Neural progenitor cell (in vitro differentiated cells): ENCODE data around the gene GHITM. TPM values are rescaled to one million over a fixed set of nuclear protein-coding genes. Genes with fewer than 3 reads are reported as not detected.
"Not testable (repeated sequence)": the region's sequence is repeated elsewhere in the genome, so short reads cannot be mapped to it uniquely, and the experiment has no call there.

Experiments
- DNase-seq: peaks from one replicate; pipeline ENCODE4 v3.0.0-alpha.2; 2016; ENCODE audit warnings: low spot score
- H2AFZ ChIP-seq: fragments of 200-600 bp; sonication (generic); replicated peaks from 2 replicates; pipeline ENCODE4 v1.6.1; 2016; ENCODE audit warnings: antibody characterized with exemption
- H3F3A ChIP-seq: fragments of 200-600 bp; sonication (generic); 2 replicates; pipeline ENCODE4 v1.6.1; 2016; ENCODE audit warnings: antibody characterized with exemption, low read depth
- H3K27ac ChIP-seq: fragments of 200-600 bp; sonication (generic); 2 replicates; pipeline ENCODE4 v1.5.1; 2016; ENCODE audit warnings: mild to moderate bottlenecking
- H3K27me3 ChIP-seq: fragments of 200-600 bp; sonication (generic); 2 replicates; pipeline ENCODE4 v1.6.1; 2016; ENCODE audit warnings: mild to moderate bottlenecking, moderate library complexity
- H3K36me3 ChIP-seq: fragments of 200-600 bp; sonication (generic); 2 replicates; pipeline ENCODE4 v1.5.1; 2016
- H3K4me1 ChIP-seq: fragments of 200-600 bp; sonication (generic); 2 replicates; pipeline ENCODE4 v1.6.1; 2016; ENCODE audit warnings: mixed run types
- H3K4me2 ChIP-seq: fragments of 200-600 bp; sonication (generic); 2 replicates; pipeline ENCODE4 v1.6.1; 2016
- H3K4me3 ChIP-seq: fragments of 200-600 bp; sonication (generic); 2 replicates; pipeline ENCODE4 v1.5.1; 2016
- H3K79me2 ChIP-seq: fragments of 200-600 bp; sonication (generic); 2 replicates; pipeline ENCODE4 v1.6.1; 2016; ENCODE audit warnings: low read depth
- H3K9ac ChIP-seq: fragments of 200-600 bp; sonication (generic); 2 replicates; pipeline ENCODE4 v1.6.1; 2016
- H3K9me3 ChIP-seq: fragments of 200-600 bp; sonication (generic); 2 replicates; pipeline ENCODE4 v1.5.1; 2016; ENCODE audit warnings: low read depth
- H4K20me1 ChIP-seq: fragments of 200-600 bp; sonication (generic); 2 replicates; pipeline ENCODE4 v1.6.1; 2016; ENCODE audit warnings: low read depth
- H3K27ac Mint-ChIP-seq: 3 replicates; pipeline ENCODE4 v1.8.0; 2021; ENCODE audit warnings: mixed read lengths
- H3K27me3 Mint-ChIP-seq: 2 replicates; pipeline ENCODE4 v1.8.0; 2022; ENCODE audit warnings: low read depth, mild to moderate bottlenecking, inconsistent platforms, moderate library complexity, mixed read lengths; ENCODE audit not compliant: insufficient read depth
- H3K36me3 Mint-ChIP-seq: 3 replicates; pipeline ENCODE4 v1.8.0; 2021; ENCODE audit warnings: mixed read lengths
- H3K4me1 Mint-ChIP-seq: 3 replicates; pipeline ENCODE4 v1.8.0; 2021; ENCODE audit warnings: mixed read lengths
- H3K4me3 Mint-ChIP-seq: 3 replicates; pipeline ENCODE4 v1.8.0; 2021; ENCODE audit warnings: mild to moderate bottlenecking, moderate library complexity, mixed read lengths
- H3K9me3 Mint-ChIP-seq: 3 replicates; pipeline ENCODE4 v1.8.0; 2020; ENCODE audit warnings: mixed read lengths
- EZH2 ChIP-seq: fragments of 200-600 bp; sonication (generic); IDR thresholded peaks from 2 replicates; pipeline ENCODE4 v1.6.1; 2017; ENCODE audit warnings: antibody characterized with exemption, mild to moderate bottlenecking, moderate library complexity
- EZH2phosphoT487 ChIP-seq: fragments of 200-600 bp; sonication (generic); IDR thresholded peaks from 2 replicates; pipeline ENCODE4 v1.6.1; 2017; ENCODE audit warnings: antibody characterized with exemption
- total RNA-seq: library from RNA; depleted of rRNA; stranded (reverse); fragments of >200 nt; gene quantifications from 2 replicates; pipeline ENCODE4 v1.2.3, GENCODE V29; 2015; ENCODE audit warnings: low replicate concordance
- TF ChIP-seq, protein P1 (sequence below): fragments of 200-600 bp; sonication (generic); IDR thresholded peaks from 2 replicates; pipeline ENCODE4 v1.5.1; 2017; ENCODE audit warnings: antibody characterized with exemption, mild to moderate bottlenecking

The GHITM gene
- total RNA-seq, 1 donor from 2014 or later = 181 TPM

DNA sequence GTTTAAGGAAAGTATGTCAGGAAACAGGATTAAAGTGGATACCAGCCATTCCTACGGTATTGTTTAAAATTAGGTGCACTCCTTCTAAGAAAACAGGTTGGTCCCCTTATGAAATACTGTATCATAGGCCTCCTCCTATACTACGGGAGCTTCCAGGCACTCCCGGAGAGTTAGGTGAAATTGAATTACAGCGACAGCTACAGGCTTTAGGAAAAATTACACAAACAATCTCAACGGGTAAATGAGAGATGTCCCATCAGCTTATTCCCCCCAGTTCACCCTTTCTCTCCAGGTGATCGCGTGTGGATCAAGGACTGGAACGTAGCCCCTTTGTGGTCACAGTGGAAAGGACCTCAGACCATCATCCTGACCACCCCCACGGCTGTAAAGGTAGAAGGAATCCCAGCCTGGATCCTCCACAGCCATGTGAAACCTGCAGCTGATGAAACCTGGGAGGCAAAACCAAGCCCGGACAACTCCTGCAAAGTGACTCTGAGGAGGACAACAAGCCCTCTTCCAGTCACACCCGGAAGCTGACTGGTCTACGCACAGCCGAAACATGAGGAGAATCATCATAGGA lies 25.1 kb upstream of the GHITM start:
- peak overlapping the region; percentile 72 for H2AFZ ChIP-seq
- no peak overlapping the region for H3K4me2 ChIP-seq
- Mint-ChIP-seq H3K27me3 (peaks cover 4% of the 10 kb centered on the region), H3K36me3 (no peaks in the 10 kb centered on the region), H3K27ac (no peak overlapping the region), H3K4me3 (no peak overlapping the region), H3K4me1 (peaks cover 12% of the 10 kb centered on the region), H3K9me3 (no peaks in the 10 kb centered on the region)
- H3K4me1 ChIP-seq = peaks cover 15% of the 10 kb centered on the region
- H3K27ac ChIP-seq = no peak overlapping the region
- no peak overlapping the region for H3K9ac ChIP-seq
- H3K36me3 ChIP-seq = no peaks in the 10 kb centered on the region
- no peak overlapping the region for H3K4me3 ChIP-seq
- no peaks in the 10 kb centered on the region for H3K79me2 ChIP-seq
- TF ChIP-seq, protein P1, sequence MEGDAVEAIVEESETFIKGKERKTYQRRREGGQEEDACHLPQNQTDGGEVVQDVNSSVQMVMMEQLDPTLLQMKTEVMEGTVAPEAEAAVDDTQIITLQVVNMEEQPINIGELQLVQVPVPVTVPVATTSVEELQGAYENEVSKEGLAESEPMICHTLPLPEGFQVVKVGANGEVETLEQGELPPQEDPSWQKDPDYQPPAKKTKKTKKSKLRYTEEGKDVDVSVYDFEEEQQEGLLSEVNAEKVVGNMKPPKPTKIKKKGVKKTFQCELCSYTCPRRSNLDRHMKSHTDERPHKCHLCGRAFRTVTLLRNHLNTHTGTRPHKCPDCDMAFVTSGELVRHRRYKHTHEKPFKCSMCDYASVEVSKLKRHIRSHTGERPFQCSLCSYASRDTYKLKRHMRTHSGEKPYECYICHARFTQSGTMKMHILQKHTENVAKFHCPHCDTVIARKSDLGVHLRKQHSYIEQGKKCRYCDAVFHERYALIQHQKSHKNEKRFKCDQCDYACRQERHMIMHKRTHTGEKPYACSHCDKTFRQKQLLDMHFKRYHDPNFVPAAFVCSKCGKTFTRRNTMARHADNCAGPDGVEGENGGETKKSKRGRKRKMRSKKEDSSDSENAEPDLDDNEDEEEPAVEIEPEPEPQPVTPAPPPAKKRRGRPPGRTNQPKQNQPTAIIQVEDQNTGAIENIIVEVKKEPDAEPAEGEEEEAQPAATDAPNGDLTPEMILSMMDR = peak; percentile 50
- no peak for TF ChIP-seq EZH2phosphoT487
- no peak for TF ChIP-seq EZH2
- no peaks in the 10 kb centered on the region for H4K20me1 ChIP-seq
- H3K27me3 ChIP-seq = no peaks in the 10 kb centered on the region
- no peaks in the 10 kb centered on the region for H3K9me3 ChIP-seq
- H3F3A ChIP-seq = peaks cover 19% of the 10 kb centered on the region
- peak; percentile 28 for DNase-seq

DNA sequence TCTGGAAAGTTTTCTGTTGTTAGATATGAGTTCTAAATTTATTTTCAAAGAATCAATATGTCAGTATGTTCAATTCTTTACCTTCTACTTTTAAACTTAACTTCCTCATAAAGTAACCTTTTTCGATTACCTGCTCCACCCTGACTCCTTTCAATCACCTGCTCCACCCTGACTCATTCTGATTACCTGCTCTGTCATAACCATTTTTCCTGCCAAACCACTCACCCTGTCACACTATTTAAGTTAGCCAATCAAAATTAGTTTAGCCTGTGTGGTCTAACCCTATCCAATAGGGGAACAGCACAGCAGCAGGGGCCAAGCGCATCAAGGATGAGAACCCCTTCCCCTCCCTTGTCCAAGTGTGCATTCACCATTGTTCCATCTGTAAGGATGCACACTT lies 22.1 kb upstream of the GHITM start:
- H3K27me3 ChIP-seq, H3K4me1 Mint-ChIP-seq, H4K20me1 ChIP-seq, H3K4me1 ChIP-seq, H3K9ac ChIP-seq, H3K9me3 Mint-ChIP-seq, H3K27ac ChIP-seq, H3K79me2 ChIP-seq, H3K27me3 Mint-ChIP-seq, H3K4me3 Mint-ChIP-seq, H3K4me3 ChIP-seq, DNase-seq, H3K36me3 Mint-ChIP-seq, H2AFZ ChIP-seq, H3F3A ChIP-seq, H3K4me2 ChIP-seq, H3K36me3 ChIP-seq, H3K9me3 ChIP-seq: not testable (repeated sequence)
- peak overlapping the region; percentile 8 for H3K27ac Mint-ChIP-seq

DNA sequence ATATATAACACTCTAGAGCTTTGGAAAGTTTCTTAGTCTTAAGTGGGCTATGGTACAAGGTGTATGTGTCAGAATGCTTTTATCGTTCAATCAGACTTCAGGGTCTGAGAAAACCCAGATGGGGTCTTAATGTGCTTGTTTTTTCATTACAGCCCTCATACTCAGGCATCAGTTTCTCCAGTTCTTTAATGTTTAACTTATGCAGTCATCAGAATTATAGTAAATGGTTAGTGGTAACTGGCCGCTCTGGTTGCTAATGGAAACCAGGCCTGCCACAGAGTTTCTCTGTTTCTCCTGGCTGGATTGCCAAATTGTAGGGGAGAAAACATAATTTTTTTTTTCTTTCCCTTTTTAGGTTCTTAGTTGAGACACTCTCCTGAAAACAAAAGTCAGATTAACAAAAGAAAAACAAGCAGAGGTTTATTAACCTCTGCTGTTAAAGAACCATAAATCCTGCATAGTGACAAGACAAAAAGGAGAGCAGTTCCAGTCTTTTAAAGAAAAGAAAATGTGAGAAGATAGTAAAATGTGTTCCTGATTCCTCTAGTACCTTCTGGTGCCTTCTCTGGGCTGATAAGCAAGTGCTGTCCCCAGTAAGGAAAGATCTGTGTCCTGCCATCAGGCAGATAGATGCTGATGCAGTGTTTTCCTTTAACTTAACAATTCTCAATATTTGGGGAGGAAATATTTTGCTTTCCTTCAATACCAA lies 21.5 kb upstream of the GHITM start:
- no peaks in the 10 kb centered on the region for H3K4me1 ChIP-seq
- no peaks in the 10 kb centered on the region for H3K79me2 ChIP-seq
- H3K4me3 ChIP-seq = no peak overlapping the region
- no peak overlapping the region for H3K27ac ChIP-seq
- H3K27me3 ChIP-seq = no peaks in the 10 kb centered on the region
- no peak overlapping the region for H2AFZ ChIP-seq
- no peak overlapping the region for H3K27ac Mint-ChIP-seq
- no peaks in the 10 kb centered on the region for H3K9me3 Mint-ChIP-seq
- no peaks in the 10 kb centered on the region for H3K4me1 Mint-ChIP-seq
- no peaks in the 10 kb centered on the region for H3F3A ChIP-seq
- no peaks in the 10 kb centered on the region for H4K20me1 ChIP-seq
- no peak for DNase-seq
- H3K4me3 Mint-ChIP-seq = no peak overlapping the region
- H3K27me3 Mint-ChIP-seq = peaks cover 3% of the 10 kb centered on the region
- TF ChIP-seq, protein P1 = no peak
- no peak for TF ChIP-seq EZH2phosphoT487
- TF ChIP-seq EZH2 = no peak
- H3K4me2 ChIP-seq = no peak overlapping the region
- H3K36me3 ChIP-seq = no peaks in the 10 kb centered on the region
- H3K9ac ChIP-seq = no peak overlapping the region
- H3K9me3 ChIP-seq = no peaks in the 10 kb centered on the region
- no peaks in the 10 kb centered on the region for H3K36me3 Mint-ChIP-seq

DNA sequence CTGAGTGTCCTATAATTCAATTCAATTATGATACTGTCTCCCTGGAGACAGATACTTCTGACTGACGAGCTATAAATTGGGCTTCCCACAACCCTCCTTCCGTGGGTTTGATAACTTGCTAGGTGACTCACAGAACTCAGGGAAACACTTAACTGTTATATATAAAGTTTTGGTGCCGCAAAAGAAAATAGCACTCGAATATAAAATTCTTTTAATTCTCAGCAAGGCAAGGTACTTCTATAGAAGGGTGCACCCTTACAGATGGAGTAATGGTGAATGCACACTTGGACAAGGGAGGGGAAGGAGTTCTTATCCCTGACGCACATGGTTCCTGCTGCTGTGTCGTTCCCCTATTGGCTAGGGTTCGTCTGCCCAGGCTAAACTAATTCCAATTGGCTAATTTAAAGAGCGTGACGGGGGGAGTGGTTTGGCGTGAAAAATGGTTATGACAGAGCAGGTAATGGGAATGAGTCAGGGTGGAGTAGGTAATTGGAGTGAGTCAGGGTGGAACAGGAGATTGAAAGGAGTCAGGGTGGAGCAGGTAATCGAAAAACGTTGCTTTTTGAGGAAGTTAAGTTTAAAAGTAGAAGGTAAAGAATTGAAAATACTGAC lies 20.8 kb upstream of the GHITM start:
- H4K20me1 ChIP-seq = no peaks in the 10 kb centered on the region
- H2AFZ ChIP-seq = no peak overlapping the region
- no peaks in the 10 kb centered on the region for H3K4me1 Mint-ChIP-seq
- no peaks in the 10 kb centered on the region for H3K4me1 ChIP-seq
- H3K27ac Mint-ChIP-seq = no peak overlapping the region
- H3K9ac ChIP-seq = no peak overlapping the region
- no peak overlapping the region for H3K4me3 ChIP-seq
- no peaks in the 10 kb centered on the region for H3K9me3 ChIP-seq
- no peak overlapping the region for H3K4me3 Mint-ChIP-seq
- no peaks in the 10 kb centered on the region for H3K79me2 ChIP-seq
- TF ChIP-seq, protein P1 = no peak
- no peak for TF ChIP-seq EZH2phosphoT487
- no peak for TF ChIP-seq EZH2
- DNase-seq = no peak
- H3K27me3 ChIP-seq = no peaks in the 10 kb centered on the region
- H3K27ac ChIP-seq = no peak overlapping the region
- H3K4me2 ChIP-seq = no peak overlapping the region
- no peaks in the 10 kb centered on the region for H3K9me3 Mint-ChIP-seq
- no peaks in the 10 kb centered on the region for H3K36me3 ChIP-seq
- H3F3A ChIP-seq = no peaks in the 10 kb centered on the region
- H3K36me3 Mint-ChIP-seq = no peaks in the 10 kb centered on the region
- H3K27me3 Mint-ChIP-seq = peaks cover 3% of the 10 kb centered on the region
